ENCODE measurements around the gene DUSP10. TPM values are rescaled to one million over a fixed set of nuclear protein-coding genes. Genes with fewer than 3 reads are reported as not detected.

DUSP10 gene
- total RNA-seq, 4 donors from 2014 or later: 1.6 to 7.2 (median 4.9) TPM

GRCh38 chr1:221719987-221720386 is 21.9 kb downstream of the DUSP10 start:
- intact Hi-C loops (cut with DNase I; ENCODE audit: low total_unique reads): no loop called here
- 90 to 99% methylated on average over 2 of the region's 2 CpGs for WGBS, 2 donors (ENCODE audit: low coverage in 1 of 2)
- Histone ChIP-seq H3K4me1 (peaks cover 16 to 66% (median 31%) of the 10 kb centered on the region in 4 donors), H3K36me3 (no peaks in the 10 kb centered on the region), H3K4me3 (no peak overlapping the region), H3K27ac (peak overlapping the region in 3 of 4 donors; percentile 76 to 79 (median 77)), H3K27me3 (no peaks in the 10 kb centered on the region), H3K9me3 (no peaks in the 10 kb centered on the region)
- in situ Hi-C loops (cut with MboI; ENCODE audit: low pct_ligation_motif_present in 1 of 4, low pct_unique_long_range_greater_than_20kb in 1 of 4, low sequenced_read_pairs in 3 of 4): no loop called here
- no peak for DNase-seq
- TF ChIP-seq POLR2A (IDR thresholded peaks at IDR 0.05) (no peak), POLR2AphosphoS5 (IDR thresholded peaks at IDR 0.05) (no peak), CTCF (IDR thresholded peaks at IDR 0.05) (no peak), EP300 (IDR thresholded peaks at IDR 0.05; ENCODE audit: low read depth) (no peak)

- H3K9me3 ChIP-seq: no peaks in the 10 kb centered on the region
- intact Hi-C loops (cut with DNase I; ENCODE audit: low total_unique reads): no loop called here
- peak overlapping the region; percentile 43 to 79 (median 76) for H3K27ac ChIP-seq
- H3K27me3 ChIP-seq: no peaks in the 10 kb centered on the region
- no peak for DNase-seq
- H3K36me3 ChIP-seq: no peaks in the 10 kb centered on the region
- no peak overlapping the region for H3K4me3 ChIP-seq
- WGBS, 2 donors (ENCODE audit: low coverage in 1 of 2): 58 to 88% methylated on average over 1 of the region's 1 CpG
- in situ Hi-C loops (cut with MboI; ENCODE audit: low pct_ligation_motif_present in 1 of 4, low pct_unique_long_range_greater_than_20kb in 1 of 4, low sequenced_read_pairs in 3 of 4): no loop called here
- TF ChIP-seq POLR2A (IDR thresholded peaks at IDR 0.05) (no peak), POLR2AphosphoS5 (IDR thresholded peaks at IDR 0.05) (no peak), EP300 (IDR thresholded peaks at IDR 0.05; ENCODE audit: low read depth) (no peak), CTCF (IDR thresholded peaks at IDR 0.05) (no peak)
- peaks cover 9 to 67% (median 30%) of the 10 kb centered on the region in 4 donors for H3K4me1 ChIP-seq
Observed at GRCh38 chr1:221719278-221719597, 22.7 kb downstream of the DUSP10 start.

- Histone ChIP-seq H3K9me3 (no peaks in the 10 kb centered on the region), H3K4me3 (no peak overlapping the region), H3K4me1 (peaks cover 9 to 72% (median 32%) of the 10 kb centered on the region in 4 donors), H3K27me3 (no peaks in the 10 kb centered on the region), H3K27ac (peak overlapping the region; percentile 71 to 79 (median 76)), H3K36me3 (no peaks in the 10 kb centered on the region)
- TF ChIP-seq POLR2A (IDR thresholded peaks at IDR 0.05): no peak
- peak in 2 of 3 donors; percentile 48 to 55 for TF ChIP-seq POLR2AphosphoS5 (IDR thresholded peaks at IDR 0.05)
- in situ Hi-C loops (cut with MboI; ENCODE audit: low pct_ligation_motif_present in 1 of 4, low pct_unique_long_range_greater_than_20kb in 1 of 4, low sequenced_read_pairs in 3 of 4): no loop called here
- DNase-seq: no peak
- intact Hi-C loops (cut with DNase I; ENCODE audit: low total_unique reads): no loop called here
- 48 to 51% methylated on average over 4 to 5 of the region's 5 CpGs for WGBS, 2 donors (ENCODE audit: low coverage in 1 of 2)
Observed at GRCh38 chr1:221718381-221719277, 23.3 kb downstream of the DUSP10 start.

- no peak for DNase-seq
- TF ChIP-seq POLR2A (IDR thresholded peaks at IDR 0.05) (no peak), POLR2AphosphoS5 (IDR thresholded peaks at IDR 0.05) (no peak), EP300 (IDR thresholded peaks at IDR 0.05; ENCODE audit: low read depth) (no peak), CTCF (IDR thresholded peaks at IDR 0.05) (no peak)
- no peak overlapping the region for H3K4me3 ChIP-seq
- H3K36me3 ChIP-seq: no peaks in the 10 kb centered on the region
- no peaks in the 10 kb centered on the region for H3K9me3 ChIP-seq
- H3K27ac ChIP-seq: peak overlapping the region; percentile 71 to 79 (median 76)
- no peaks in the 10 kb centered on the region for H3K27me3 ChIP-seq
- H3K4me1 ChIP-seq: peaks cover 9 to 78% (median 36%) of the 10 kb centered on the region in 4 donors
- intact Hi-C loops (cut with DNase I; ENCODE audit: low total_unique reads): no loop called here
- in situ Hi-C loops (cut with MboI; ENCODE audit: low pct_ligation_motif_present in 1 of 4, low pct_unique_long_range_greater_than_20kb in 1 of 4, low sequenced_read_pairs in 3 of 4): no loop called here
- WGBS, 2 donors (ENCODE audit: low coverage in 1 of 2): 50 to 77% methylated on average over 2 of the region's 2 CpGs
Observed at GRCh38 chr1:221717485-221717853, 24.4 kb downstream of the DUSP10 start.
